Ishikawa (cell line): ENCODE data around the gene RANBP3L.

Experiments used
- CEBPB ChIP-seq: IDR thresholded peaks from 2 replicates; pipeline ENCODE4 v1.6.1; 2012
- CREB1 ChIP-seq: IDR thresholded peaks from 2 replicates; pipeline ENCODE4 v1.6.1; 2012; ENCODE audit warnings: low read depth
- EGR1 ChIP-seq: IDR thresholded peaks from 2 replicates; pipeline ENCODE4 v1.6.1; 2012
- EP300 ChIP-seq: IDR thresholded peaks from 2 replicates; pipeline ENCODE4 v1.6.1; 2012; ENCODE audit warnings: borderline replicate concordance
- FOXM1 ChIP-seq: IDR thresholded peaks from 2 replicates; pipeline ENCODE4 v1.6.1; 2012; ENCODE audit warnings: low read depth, borderline replicate concordance
- MAX ChIP-seq: IDR thresholded peaks from 2 replicates; pipeline ENCODE4 v1.6.1; 2012
- NFIC ChIP-seq: IDR thresholded peaks from 2 replicates; pipeline ENCODE4 v1.6.1; 2012
- RAD21 ChIP-seq: IDR thresholded peaks from 2 replicates; pipeline ENCODE4 v1.6.1; 2012; ENCODE audit warnings: low read depth
- REST ChIP-seq: IDR thresholded peaks from 2 replicates; pipeline ENCODE4 v1.6.1; 2012; ENCODE audit warnings: low read depth, mild to moderate bottlenecking
- TAF1 ChIP-seq: IDR thresholded peaks from 2 replicates; pipeline ENCODE4 v1.6.1; 2012; ENCODE audit warnings: low read depth, mild to moderate bottlenecking
- TCF12 ChIP-seq: IDR thresholded peaks from 2 replicates; pipeline ENCODE4 v1.6.1; 2012; ENCODE audit warnings: low read depth
- TEAD4 ChIP-seq: IDR thresholded peaks from 2 replicates; pipeline ENCODE4 v1.6.1; 2012
- USF1 ChIP-seq: IDR thresholded peaks from 2 replicates; pipeline ENCODE4 v1.6.1; 2012
- YY1 ChIP-seq: IDR thresholded peaks from 2 replicates; pipeline ENCODE4 v1.6.1; 2012; ENCODE audit warnings: low read depth
- ZBTB7A ChIP-seq: IDR thresholded peaks from 2 replicates; pipeline ENCODE4 v1.6.1; 2012; ENCODE audit warnings: low read depth

RANBP3L gene

GRCh38 chr5:36228505-36228904, 73.2 kb downstream of the RANBP3L start:
- TF ChIP-seq CREB1 (no peak), RAD21 (no peak), EGR1 (no peak), NFIC (no peak), EP300 (no peak), MAX (no peak), USF1 (no peak), TAF1 (no peak), TEAD4 (no peak), TCF12 (no peak), YY1 (no peak), FOXM1 (no peak), CEBPB (no peak), REST (no peak), ZBTB7A (no peak)

GRCh38 chr5:36227046-36227445, 74.7 kb downstream of the RANBP3L start:
- no peak for TF ChIP-seq USF1
- TF ChIP-seq RAD21, result no peak
- no peak for TF ChIP-seq TAF1
- TF ChIP-seq ZBTB7A, result no peak
- TF ChIP-seq MAX, result no peak
- TF ChIP-seq EP300, result no peak
- no peak for TF ChIP-seq YY1
- no peak for TF ChIP-seq FOXM1
- TF ChIP-seq TCF12, result no peak
- no peak for TF ChIP-seq CREB1
- no peak for TF ChIP-seq EGR1
- TF ChIP-seq REST, result no peak
- no peak for TF ChIP-seq NFIC
- no peak for TF ChIP-seq TEAD4
- TF ChIP-seq CEBPB, result no peak

GRCh38 chr5:36222620-36223019, 79.1 kb downstream of the RANBP3L start:
- TF ChIP-seq EGR1 (no peak), MAX (no peak), ZBTB7A (no peak), RAD21 (no peak), CEBPB (no peak), TCF12 (no peak), EP300 (no peak), FOXM1 (no peak), CREB1 (no peak)

GRCh38 chr5:36217988-36218387, 83.7 kb downstream of the RANBP3L start:
- no peak for TF ChIP-seq EP300
- TF ChIP-seq EGR1, result no peak
- no peak for TF ChIP-seq TEAD4
- no peak for TF ChIP-seq YY1
- no peak for TF ChIP-seq NFIC
- TF ChIP-seq RAD21, result no peak

- TF ChIP-seq ZBTB7A (no peak), USF1 (no peak)
These were observed 84.1 kb downstream of the RANBP3L start for GRCh38 chr5:36217567-36217966.

GRCh38 chr5:36215910-36216309, 85.8 kb downstream of the RANBP3L start:
- TF ChIP-seq TEAD4 (no peak), EGR1 (no peak), REST (no peak), RAD21 (no peak), FOXM1 (no peak), MAX (no peak), TAF1 (no peak), EP300 (no peak), USF1 (no peak), TCF12 (no peak), NFIC (no peak), ZBTB7A (no peak)
